Panc1 (cell line): ENCODE results near the gene CAPN11.

Experiments used
- CTCF ChIP-seq: fragments of 450-650 bp; IDR thresholded peaks from 2 replicates; pipeline ENCODE4 v1.5.1; 2017; ENCODE audit warnings: mild to moderate bottlenecking
- POLR2AphosphoS5 ChIP-seq: IDR thresholded peaks from 2 replicates; pipeline ENCODE4 v1.6.1; 2012; ENCODE audit warnings: mild to moderate bottlenecking, low read depth, low read length, moderate library complexity
- SIN3A ChIP-seq: IDR thresholded peaks from 2 replicates; pipeline ENCODE4 v1.6.1; 2012; ENCODE audit warnings: low read depth, mild to moderate bottlenecking, low read length, moderate library complexity, borderline replicate concordance; ENCODE audit not compliant: insufficient read depth

GRCh38 chr6:44122801-44123200, 35.8 kb upstream of the CAPN11 start:
- TF ChIP-seq CTCF = no peak
- TF ChIP-seq POLR2AphosphoS5 = no peak
- TF ChIP-seq SIN3A = no peak
